HG03378 (cell line): Measurements from ENCODE around the gene GNPAT.
"Not testable (repeated sequence)": the region's sequence is repeated elsewhere in the genome, so short reads cannot be mapped to it uniquely, and the experiment has no call there.

Experiments
- ATAC-seq: cut with Tn5 transposase; IDR thresholded peaks from one replicate; pipeline ENCODE4 v1.9.1; 2021; ENCODE audit warnings: mild to moderate bottlenecking, moderate library complexity; ENCODE audit not compliant: unreplicated experiment

GNPAT gene

DNA sequence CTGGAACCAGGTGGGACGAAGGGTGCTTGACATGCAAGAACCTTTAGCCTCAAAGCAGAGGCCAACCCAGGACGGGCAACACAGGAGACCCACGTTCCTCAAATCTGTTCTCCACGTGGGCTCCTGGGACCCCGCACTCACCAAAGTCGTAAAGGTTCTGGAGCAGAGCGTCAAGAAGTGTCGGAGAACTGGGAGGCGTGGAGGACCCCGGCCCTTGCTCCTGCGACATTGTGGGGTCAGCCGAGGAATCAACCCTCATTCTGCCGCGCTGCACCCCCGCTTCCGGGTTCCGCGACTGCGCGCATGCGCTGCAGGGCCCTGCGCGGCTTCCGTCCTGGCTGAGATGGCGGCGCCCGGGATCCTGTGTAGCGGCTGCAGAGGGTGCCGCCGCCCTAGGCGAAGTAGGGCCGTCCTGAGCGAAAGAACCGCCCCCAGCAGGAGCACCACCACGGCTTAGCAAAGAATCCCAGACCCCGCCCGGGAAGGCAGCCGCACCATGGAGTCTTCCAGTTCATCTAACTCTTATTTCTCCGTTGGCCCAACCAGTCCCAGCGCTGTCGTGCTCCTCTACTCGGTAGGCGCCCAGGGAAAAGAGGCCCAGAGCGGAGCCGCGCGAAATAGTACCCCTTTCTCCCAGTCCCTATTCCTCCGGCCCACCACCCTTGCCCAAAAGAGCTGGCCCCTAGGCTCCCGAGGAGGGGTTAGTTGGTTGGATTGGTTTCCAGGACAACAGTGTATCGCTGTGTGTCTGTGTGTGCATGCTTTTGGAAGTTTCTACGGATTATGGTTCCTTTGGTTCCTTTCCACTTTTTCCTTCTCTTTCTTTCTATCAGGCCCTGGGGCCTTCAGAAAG lies at the start of gene GNPAT:
Gene GNPAT, plus strand, starts transcription at position 330 of the 853 bp plus-strand sequence. Its CDS starts 167 bp downstream, at position 497.
- peak; percentile 73 for ATAC-seq

DNA sequence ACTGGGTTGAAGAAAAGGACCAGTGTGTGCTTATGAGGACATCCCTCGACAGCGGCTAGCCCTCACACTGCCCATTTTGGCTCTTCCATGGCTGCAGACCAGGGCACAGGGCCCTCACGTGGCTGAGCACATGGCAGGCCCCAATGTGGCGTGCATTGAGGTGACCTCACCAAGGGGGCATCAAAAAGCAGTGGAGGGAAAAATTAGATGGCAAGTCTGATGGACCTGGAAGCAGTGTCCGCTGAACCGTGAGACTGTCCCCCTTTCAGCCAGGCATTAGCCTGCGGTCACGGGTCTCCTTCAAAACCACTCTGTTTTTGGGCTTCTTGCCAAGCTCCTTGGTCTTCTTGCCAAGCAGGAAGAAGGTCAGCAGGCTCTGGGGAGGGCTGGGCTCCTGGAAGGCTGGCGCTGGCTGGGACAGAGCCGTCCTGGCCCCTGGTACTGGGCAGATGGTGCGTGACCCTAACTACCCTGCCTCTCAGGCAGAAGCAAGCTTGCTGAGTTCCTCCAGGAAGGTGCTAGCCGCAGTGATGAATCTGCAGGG lies 48.3 kb upstream of the GNPAT start:
- ATAC-seq: no peak

DNA sequence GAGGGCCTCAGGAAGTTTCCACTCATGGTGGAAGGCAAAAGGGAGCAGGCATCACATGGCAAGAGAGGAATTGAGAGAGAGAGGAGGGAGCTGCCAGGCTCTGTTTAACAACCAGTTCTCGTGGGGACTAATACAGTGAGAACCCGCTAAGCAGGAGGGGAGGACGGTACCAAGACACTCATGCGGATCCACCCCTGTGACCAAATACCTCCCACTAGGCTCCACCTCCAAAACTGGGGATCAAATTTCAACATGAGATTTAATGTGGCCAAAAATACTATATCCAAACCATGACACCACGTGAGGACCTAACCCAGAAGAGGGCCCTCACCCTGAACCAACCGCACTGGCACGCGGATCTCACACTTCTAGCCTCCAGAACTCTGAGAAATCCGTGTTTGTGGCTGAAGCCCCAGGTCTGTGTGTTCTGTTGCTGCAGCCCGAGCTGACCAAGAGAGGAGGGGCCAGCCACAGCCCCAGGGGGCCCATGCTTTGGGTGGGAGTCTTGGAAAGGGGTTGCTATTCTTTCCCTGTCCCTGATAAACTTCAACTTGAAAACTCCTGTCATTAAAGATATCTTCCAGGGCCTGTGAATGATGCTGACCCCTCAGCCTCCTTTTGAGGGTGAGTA lies 47.2 kb upstream of the GNPAT start:
- no peak for ATAC-seq

DNA sequence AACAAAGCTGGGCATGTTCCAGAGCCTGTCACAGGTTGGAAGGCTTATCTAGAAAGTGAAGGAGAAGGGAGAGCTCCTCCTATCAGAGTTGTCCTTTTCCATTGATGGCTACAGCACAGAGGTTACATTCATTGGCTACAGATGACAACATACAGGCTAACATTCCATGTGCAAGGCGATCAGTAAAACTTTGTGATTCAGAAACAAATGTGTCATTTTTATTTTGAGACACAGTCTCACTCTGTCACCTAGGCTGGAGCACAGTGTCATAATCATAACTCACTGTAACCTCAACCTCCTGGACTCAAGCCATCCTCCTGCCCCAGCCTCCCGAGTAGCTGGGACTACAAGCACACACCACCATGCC lies 46.6 kb upstream of the GNPAT start:
- ATAC-seq: no peak

DNA sequence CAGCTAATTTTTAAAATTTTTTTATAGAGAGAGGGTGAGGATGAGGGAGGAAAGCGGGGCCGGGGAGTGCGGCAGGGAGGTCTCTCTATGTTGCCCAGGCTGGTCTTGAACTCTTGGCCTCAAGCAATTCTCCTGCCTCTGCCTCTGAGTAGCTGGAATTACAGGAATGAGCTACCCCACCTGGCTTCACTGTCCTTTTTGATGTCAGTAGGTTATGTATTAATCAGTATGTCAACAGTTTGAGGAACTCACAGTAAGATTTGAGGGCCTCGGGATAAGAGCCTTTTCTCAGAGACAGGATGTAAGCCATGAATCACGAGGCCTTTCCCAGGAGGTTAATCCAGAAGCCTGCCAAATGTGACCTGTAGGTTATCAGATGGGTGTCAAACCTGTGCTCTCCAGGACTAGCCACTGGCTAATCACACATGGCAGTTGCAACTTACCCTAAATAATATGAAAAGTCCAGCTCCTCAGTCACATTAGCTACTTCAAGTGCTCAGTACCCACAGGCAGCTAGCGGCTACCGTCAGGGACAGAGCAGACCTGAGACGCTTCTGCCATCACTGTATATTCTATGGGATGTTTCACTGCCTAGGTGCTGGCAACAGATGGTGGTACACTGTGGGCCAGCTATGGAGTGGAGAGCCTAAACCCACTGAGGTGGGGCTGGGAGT lies 46.0 kb upstream of the GNPAT start:
- no peak for ATAC-seq

DNA sequence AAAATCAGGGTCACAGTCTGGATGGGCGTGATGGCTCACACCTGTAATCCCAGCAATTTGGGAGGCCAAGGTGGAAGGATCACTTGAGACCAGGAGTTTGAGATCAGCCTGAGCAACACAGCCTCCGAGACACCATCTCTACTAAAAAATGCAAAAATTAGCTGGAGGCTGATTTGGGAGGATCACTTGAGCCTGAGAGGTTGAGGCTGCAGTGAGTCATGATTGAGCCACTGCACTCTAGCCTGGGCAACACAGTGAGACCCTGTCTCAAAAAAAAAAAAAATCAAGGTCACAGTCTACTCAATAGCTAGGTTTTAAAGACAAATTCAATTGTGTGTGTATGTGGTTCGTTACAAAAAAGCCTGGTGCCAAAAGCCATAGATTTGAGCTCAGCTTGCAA lies 44.7 kb upstream of the GNPAT start:
- ATAC-seq: no peak

DNA sequence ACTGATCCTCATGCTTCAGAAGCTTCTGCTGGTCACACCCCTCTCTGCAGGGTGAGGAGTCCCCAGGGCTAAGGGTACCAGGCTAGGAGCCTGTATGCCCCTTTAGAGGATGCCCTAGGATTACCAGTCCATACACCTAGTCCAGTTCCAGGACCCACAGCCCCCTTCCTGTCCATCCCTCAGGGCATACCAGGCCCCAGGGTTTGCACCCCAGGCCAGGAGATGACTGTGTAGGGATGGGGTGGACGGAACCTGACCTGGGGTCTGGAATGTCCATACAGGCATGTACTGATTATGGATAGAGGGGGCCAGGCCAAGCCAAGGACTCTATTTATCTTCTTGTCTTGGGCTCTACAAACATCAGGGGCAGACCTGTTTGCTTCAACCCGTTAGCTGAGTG lies 44.3 kb upstream of the GNPAT start:
- no peak for ATAC-seq

DNA sequence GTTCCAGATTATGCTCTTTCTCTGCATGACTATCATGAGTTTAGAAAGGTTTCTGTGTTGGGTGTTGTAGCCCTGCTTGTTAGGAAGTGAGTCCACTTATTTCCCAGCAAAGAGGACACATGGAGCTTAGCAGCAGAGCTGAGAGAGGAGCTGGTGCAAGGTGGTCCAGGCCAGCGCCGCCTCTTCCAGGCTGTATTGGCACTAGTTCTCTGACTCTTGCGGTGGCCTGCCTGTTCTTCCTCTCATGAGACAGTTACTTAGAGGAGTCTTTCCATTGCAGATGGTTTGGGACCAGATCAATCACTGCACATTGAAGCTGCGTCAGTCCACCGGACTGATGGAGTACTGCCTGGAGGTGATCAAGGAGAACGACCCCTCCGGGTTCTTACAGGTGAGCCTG lies 41.1 kb upstream of the GNPAT start:
- ATAC-seq: no peak

DNA sequence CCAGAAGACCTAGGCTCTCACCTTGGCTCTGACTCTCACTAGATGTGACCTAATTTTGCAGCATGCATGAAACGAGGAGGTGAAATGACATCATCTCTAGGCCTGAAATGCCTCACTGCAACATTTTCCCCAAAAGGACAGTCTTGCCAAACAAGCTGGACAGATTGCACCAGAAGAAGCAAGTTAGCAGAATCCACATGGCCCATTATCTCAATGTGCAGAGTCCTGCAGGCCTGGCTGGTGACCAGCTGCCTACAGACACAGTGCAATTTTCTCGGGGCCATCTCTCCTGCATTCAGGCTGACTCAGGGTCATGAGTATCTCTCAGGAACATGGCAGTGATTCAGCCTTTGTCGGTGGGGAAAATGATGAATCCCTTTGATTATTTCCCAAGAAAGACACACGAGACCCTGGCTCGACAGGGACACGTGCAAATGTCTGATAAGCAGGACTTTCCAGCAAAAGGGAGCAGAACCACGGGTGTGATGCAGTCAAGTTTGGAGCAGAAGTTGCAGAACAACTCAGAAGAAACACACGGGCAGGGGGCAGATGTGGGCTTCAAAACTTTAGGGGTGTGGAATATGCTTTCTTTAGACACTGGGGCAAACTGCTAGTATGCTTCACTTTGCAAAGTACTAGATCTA lies 40.5 kb upstream of the GNPAT start:
- ATAC-seq: no peak

DNA sequence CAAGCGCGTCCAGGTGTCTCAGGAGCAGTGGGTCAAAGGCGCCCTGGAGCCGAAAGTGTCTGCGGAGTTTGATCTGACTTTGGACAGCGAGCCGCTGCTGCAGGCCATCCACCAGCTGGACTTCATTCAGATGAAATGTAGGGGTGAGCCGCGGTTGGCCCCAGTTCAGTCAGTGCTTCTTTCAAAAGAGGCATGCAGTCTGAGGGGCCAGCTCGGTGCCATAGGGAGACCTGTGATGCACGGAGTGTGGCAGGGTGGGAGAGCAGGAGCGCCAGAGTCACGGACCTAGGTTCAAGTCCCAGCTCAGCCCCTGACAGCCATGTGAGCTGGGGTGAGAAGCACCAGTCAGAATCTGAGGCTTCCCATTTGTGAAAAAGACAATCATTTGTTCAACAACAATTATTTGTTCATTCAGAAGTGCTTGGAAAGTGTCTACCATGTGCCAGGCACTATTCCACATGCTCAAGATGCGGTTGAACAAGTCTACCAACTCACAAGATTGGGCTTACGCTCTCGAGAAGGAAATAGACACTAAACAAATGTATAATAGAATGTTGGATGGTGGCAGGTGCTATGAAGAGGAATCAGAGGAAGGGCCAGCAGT lies 39.5 kb upstream of the GNPAT start:
- ATAC-seq: no peak

DNA sequence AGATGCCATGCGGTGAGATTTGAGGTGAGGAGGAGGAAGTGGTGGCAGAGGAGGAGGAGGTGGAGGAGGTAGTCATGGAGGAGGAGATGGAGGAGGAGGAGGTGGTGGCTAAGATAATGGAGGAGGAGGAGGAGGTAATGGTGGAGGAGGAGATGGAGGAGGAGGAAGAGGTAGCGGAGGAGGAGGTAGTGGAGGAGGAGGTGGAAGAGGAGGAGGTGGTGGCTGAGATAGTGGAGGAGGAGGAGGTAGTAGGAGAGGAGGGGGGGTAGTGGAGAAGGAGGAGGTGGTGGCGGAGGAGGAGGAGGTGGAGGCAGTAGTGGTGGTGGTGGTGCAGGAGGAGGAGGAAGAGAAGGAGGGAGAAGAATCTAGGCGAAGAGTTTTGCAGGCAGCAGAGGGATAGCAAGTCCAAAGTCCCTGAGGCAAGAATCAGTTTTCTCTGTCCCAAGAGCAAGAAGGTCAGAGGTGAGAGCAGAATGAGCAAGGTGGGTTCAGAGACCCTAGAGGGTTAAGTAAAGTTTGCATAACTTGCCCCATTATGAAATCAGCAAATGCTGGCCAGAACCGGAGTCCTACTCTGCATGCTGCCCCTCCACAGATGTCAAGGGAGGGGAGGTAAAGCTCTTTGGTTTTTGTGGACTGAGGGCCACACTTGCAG lies 38.9 kb upstream of the GNPAT start:
- no peak for ATAC-seq

DNA sequence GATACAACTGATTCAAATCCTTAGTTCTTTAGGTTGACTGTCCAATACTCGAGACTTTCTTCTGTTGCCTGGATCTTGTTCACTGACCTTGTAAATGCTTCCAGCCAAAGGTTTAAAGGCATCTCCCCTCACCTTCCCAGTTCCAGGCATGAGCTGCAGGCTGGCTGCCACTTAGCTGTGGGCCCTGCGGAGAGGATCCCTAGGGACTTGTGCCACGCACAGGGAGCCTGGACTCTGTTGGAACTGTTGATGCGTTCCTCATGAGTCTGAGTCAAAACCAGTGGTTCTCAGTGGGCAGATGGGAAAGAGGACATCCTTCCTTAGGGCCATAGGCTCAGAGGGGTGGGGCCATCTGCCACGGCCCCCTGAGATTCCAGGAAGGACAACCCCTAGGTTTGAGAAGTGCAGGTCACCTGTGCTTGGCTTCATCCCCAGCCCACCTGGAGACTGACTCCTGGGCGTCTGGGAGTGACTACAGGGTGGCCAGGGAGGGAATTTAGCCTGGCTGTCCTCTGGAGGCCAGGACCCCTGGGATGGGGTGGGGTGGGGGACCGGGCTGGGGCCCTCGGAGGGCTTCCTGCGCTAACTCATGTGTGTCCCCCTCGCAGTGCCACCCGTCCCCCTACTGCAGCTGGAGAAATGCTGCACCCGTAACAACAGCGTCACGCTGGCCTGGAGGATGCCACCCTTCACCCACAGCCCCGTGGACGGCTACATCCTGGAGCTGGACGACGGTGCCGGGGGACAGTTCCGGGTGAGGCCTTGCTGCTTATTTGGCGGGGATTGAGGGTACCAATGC lies 37.6 kb upstream of the GNPAT start:
- ATAC-seq: no peak

DNA sequence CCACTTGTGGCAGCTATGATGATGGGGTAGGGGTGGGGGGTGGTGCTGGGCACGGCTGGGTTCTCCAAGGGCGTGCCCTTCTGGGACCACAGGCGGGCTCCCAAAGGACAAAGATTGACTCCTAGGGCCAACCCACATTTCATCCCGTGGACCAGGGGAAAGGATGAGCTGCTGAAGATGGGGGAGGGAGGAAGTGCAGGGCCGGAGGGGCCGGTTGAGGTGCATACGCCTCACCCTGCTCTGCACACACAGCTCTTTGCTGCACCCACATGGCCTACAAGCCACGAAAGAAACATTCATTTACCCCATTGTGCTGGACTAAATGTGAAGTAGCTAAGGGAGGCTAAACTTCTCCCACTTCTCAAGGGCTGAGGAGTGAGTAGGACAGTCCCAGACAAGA lies 34.2 kb upstream of the GNPAT start:
- no peak for ATAC-seq

DNA sequence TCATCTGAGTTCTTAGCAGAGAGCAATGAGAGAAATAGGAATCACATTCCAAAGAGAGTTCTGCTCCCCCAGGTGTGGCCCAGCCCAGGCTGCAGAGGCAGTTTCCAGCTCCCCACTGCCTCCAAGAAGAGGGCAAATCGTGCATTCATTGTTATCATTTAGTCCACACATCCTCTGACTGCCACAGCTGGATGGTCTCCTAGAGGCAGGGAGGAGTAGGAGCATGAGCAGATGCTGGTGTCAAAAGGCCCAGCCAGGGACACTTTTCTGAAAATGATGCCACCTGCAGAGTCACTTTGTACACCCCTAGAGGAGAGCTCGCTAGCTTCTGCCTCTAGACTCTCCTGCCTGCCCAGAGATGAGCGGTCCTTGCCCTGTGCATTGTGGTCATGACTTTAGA lies 33.6 kb upstream of the GNPAT start:
- no peak for ATAC-seq

DNA sequence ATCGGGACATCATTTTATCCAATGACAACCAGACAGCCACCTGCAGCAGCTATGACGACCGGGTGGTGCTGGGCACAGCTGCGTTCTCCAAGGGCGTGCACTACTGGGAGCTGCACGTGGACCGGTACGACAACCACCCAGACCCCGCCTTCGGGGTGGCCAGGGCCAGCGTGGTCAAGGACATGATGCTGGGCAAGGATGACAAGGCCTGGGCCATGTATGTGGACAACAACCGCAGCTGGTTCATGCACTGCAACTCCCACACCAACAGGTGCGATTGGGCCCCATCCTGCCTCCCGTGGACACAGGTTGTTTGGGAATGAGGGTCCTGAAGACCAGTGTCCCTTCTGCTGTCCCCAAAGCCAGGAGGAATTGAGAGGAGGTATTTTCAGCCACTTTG lies 32.0 kb upstream of the GNPAT start:
- no peak for ATAC-seq

DNA sequence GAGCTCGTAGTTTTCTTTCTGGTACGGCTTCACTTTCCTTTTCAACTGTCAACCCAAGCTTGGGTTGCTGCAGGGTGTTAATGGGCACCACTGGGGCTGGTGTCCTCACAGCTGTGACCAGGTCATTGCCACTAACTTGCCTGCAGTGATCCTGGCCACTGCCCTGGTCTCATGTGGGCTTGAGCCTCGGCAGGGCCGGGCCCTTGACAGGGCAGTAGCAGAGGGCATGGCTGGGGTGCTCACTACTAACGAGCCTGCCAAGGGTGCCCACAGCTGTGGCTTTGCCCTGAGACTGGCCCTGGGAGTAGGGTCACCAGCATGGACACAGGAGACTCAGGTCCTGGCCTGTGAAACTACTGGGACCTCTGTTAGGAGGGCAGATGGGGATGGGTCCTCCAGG lies 31.5 kb upstream of the GNPAT start:
- no peak for ATAC-seq

DNA sequence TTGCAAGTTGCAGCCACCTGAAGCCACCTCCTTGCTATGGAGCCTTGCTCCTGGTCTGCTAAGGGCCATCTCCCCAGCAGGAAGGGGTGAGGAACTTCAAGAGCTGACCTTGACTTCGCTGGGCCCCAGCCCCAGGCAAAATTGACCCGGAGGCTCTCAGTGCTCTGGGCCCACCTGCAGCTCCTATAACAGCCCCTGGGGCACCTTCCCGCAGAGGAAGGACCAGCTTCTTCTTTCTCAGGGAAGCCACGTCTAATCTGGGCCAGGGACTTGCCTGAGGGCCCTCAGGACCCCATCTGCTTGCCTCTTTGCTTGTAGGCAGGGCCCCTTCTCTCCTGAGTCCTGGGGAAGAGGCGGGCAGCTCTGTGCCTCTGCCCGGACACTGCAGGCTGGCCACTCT lies 30.9 kb upstream of the GNPAT start:
- no peak for ATAC-seq

DNA sequence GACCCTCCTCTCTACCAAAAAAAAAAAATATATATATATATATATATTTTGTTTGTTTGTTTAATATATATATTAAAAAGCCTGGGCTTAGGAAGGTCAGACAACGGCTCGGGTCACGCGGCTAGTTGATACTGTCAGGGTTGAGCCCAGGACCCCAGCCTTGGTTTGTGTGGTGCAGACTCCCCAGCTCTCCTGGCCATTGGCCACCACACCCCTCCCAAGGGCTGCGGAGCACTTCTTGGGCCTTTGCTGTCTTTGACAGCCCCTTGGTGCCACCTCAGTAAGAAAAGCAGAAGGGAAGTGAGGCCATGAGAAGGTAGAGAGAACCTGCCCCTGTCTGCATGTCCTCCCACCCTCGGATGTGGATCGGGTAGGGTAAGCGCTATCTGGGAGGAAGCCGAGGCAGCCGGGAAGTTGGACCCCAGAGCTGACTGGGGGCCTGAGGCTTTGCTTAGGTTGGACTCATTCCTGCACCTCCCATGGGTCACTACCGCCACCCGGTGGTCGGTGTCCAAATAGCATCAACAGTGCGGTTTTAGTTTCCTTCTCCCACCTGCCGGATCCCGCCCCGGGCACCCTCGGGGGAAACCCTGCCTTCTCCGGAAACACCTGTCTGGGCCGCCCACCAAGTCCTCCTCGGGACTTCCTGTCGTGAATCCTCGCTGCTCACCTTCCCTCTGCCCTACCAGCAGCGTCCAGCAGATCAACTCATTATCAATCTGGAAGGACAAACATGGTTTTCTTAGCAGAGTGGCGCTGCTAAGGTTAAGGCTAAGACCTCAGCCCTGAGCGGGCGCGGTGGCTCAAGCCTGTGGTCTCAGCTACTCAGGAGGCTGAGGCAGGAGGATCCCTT lies 29.8 kb upstream of the GNPAT start:
- ATAC-seq: peak; percentile 88

DNA sequence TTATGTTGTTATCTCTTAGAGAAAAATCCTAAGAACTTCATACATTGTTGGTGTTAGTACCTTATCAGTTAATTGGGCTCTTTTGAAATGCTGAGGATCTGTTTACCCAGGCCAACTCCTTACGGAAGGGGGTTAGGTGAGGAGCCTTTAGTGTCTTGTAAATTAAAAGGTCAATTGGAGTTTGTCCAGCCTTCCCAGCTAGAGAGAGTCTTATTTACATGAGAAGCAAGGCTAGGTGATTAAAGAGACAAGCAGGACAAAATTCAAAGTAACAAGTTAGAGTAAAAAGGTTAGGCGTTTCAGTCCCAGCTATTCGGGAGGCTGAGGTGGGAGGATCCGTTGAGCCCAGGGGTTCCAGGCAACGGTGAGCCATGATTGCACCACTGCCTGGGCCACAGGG lies 28.7 kb upstream of the GNPAT start:
- ATAC-seq: not testable (repeated sequence)
